Stimulated activated CD4-positive, alpha-beta T cell treated with anti-CD3 and anti-CD28 coated beads, Interleukin-12 subunit alpha, Interleukin-12 subunit beta, amount 100 ng/mL, for 48 hours (primary cell): ENCODE measurements around the gene INTS3.
"Not testable (repeated sequence)": the region's sequence is repeated elsewhere in the genome, so short reads cannot be mapped to it uniquely, and the experiment has no call there.

Experiments used
- DNase-seq, 3 donors: peaks; one replicate each; pipeline ENCODE4 v3.0.0-alpha.2; 2020; ENCODE audit warnings: low read depth in 2 of 3, low spot score in 1 of 3

Gene INTS3

DNA sequence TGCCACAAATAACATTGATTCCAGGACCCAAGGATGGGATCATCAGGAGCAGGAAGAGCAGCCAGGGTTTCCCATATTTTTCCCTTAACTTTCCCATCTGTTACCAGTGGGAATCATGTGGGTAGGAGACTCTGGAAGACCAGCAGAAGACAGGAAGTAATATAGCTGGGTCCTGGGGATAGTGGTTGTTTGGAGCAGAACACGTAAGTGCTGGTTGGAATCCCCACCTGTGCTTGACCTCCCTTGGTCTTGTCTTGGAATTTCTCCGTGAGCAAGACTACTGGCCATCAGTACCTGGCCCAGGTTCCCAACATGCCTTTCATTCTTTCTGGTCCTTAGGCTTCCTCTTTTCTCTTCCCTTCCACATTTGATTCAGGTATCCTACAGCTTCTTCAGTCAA is 26.4 kb downstream of the INTS3 start:
- DNase-seq = no peak

DNA sequence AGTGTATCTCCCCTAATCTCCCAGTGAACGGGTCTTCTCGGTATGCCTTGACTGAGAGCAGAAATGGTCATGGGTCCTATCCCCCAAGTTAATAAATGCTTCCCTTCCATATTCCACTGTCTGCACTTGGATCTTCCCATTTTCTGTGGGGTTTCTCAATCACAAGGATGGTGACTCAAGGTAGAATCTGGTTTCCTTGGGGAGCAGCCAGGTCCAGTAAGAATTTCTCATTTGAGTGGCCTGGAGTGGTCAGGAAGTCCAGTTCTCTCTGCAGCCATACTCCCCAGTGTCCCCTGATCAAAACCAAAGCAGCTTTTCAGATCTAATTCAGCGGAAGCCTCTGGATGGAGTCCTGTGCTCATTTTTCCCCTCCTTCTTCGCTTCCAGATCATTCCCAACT is 32.6 kb downstream of the INTS3 start:
- DNase-seq = no peak

DNA sequence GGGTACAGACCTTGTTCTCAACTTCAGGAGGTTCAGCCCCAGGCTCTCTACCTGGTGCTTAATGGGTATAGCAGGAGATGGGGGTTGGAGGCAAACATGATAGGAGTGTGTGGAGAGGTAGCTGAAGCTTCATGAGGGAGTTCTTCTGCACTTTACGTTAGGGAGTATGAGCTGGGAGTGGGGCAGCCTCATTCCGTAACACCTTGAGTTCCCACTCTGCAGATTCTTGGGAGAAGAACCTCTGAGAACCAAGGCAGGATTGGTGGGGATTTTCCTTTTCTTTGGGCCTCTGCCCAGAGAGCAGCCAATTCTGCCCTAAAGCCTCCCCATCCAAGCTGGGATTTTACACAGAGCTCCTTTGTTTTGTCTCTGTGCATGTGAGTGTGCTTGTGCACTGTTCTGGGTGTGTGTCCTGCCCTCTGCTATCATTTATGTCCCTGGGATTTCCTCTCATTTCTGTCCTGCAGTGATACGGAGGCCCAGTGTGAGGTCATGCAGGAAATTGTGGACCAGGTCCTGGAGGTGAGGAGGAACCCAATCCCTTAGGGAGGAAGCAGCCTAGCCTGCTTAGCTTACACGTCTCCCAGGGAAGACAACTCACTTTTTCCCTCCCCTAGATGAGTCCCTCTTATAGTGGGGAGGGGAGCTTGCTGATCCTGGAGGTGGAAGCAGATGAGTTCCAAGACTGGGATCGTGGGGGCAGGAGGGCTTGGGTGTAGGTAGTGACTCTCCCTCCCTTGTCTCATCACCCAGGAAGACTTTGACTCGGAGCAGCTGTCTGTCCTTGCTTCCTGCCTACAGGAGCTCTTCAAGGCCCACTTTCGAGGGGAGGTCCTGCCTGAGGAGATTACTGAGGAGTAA is 35.7 kb downstream of the INTS3 start:
- DNase-seq = no peak

DNA sequence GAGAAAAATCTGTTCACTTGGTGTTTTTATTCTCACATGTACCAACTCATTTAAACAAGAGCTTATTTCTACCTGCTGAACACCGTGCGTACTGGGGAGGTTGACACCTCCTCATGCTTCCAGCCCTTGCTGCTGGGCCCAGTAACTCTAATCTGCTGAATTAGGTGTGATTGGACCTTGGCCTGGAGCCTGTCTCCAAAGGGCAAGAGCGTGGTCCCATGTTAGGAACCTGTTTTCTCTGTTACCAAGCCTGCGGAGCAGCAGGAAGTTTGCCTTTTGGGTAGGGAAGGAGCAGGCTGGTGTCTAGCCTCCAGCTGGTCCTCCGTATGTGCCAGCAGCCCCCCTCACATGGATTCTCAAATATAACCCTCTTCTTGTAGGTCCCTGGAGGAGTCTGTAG is 36.5 kb downstream of the INTS3 start:
- DNase-seq = no peak

DNA sequence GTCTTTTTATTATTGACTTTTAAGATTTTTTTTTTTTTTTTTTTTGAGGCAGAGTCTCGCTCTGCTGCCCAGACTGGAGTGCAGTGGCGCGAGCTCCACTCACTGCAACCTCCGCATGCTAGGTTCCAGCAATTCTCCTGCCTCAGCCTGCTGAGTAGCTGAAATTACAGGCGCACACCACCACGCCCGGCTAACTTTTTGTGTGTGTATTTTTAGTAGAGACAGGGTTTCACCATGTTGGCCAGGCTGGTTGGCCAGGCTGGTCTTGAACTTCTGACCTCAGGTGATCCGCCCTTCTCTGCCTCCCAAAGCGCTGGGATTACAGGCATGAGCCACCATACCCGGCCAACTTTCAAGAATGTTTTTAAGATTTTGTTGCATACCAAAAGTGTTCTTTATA is 38.8 kb downstream of the INTS3 start:
- not testable (repeated sequence) for DNase-seq

DNA sequence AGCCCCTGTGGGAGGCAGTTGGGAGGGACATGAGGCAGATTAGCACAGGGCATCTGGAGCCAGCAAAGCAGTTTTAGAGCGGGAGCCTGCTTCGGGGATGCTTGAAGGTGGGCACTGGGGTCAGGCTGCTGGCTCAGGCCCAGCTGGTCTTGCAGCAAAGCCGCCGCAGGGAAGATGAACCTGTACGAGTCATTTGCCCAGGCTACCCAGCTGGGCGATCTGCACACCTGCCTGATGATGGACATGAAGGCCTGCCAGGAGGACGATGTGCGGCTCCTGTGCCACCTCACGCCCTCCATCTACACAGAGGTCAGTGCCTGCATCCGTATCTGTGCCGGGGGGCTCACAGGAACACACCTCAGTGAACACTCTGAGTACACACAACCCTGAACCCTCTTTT is 39.7 kb downstream of the INTS3 start:
- no peak for DNase-seq

DNA sequence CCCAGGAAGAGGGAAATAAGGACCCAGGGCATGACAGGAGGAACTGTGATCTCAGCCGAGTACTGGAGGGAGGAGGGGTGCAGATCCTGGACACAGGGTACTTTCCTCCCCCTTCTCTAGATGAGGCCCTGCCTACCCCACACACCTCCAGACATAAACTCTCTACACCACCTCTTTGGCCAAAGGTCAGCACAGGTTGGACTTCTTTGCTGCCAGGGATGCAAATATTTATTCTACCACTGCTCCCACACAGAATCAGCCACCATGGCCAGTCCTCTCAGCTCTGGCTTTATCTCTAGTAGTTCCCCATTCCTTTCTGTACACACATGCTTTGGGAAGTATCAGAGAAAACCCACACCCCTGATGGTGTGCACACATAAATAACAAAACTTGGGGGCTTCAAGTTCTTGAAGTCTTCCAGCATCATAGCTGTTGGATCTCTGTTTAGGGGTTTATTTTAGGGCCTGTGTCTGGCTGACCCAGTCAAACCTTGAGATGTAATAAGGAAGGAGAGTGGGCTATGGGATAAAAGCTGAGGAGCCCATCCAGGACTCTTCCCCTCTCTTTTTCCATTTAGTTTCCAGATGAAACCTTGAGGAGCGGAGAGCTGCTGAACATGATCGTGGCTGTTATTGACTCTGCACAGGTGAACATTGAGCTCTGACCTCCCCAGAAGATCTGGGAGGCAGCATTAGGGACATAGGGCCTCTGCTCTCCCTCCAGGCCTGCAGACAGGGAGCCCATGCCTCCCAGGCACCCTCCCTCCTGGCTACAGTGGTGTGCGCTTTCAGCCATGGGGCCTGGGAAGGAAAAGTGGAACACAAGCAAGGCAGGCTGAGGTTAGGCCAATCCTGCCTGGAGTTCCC is 40.7 kb downstream of the INTS3 start:
- no peak for DNase-seq

DNA sequence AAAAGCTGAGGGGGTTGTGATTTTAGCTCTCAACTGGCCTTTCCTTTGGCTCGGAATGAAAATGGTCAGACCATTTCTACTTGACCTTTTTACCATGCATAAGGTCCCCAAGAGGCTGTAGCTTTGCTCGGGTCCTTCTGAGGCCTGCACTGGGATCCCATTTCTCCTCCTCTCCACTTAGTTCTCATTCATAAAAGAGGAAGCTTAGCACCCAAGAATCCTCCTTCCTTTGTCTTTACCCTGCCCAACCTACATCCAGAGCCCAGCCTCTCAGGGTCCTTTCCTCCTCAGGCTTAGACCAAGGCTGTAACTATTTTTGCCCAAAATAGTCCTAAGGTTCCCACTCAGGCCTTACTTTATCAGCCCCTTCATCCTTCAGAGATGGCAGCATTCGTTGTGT is 41.4 kb downstream of the INTS3 start:
- DNase-seq = no peak

DNA sequence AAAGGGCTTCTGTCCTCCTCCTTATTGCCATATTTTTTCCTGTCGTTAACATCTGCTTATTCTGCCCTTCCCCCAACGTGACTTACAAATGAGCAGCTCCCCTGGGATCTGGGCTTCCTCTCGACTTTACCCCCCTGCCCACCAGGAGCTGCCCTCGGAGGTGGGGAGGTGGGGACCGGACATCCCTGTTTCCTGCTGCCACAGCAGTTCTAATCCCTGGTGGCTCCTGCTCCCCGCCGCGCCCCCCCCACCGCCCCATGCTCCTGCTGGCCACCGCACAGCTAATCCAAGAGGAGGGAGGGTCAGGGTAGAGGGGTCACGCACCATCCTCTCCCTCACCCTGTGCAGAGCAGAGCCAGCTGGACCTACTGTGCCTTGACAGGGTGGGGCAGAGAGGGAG is 42.9 kb downstream of the INTS3 start:
- no peak for DNase-seq

DNA sequence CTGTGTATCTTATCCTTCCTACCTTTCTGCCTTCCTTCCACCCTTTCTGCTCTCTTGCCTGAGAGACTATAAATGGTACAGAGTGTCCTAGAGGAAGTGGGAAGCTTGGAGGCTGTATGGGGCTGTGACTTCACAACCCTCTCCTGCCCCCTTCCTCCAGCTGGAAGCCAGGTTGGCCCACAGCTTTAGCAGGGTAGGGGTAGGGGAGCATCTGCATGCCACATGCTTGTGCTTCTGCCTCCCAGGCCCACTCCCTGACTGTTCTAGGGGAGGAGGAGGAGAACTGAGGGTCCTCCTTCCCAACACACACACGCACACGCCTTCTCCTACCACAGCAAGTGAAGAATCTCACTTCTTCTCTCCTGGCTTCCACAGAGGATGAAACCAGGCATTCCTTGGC is 43.4 kb downstream of the INTS3 start:
- no peak for DNase-seq

DNA sequence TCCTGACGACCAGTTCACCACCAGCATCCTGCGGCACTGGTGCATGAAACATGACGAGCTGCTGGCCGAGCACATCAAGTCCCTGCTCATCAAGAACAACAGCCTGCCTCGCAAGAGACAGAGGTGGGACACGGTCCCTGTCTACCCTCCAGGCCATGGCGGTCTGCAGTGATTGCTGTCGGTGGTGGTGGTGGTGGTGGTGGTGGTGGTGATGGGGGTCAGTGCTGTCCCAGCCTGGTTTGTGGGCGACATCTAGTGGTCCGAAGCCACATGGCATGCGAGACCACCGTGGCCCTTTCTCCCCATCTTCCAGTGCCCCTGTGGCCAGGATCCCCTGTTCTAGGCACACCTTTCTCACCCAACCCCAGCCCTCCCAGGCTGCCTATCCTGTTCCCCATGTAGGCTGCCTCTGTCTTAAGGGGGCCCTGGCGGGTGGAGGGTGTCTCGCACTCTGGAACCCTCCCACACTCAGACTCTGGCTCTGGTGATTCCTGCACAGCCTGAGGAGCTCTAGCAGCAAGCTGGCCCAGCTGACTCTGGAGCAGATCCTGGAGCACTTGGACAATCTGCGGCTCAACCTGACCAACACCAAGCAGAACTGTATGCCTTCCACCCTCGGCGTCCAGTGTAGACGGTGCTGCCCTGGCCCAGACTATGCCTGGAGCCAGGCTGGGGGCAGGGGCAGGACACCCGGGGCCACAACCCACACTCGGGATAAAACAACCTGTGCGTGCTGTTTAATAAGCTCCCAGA is 44.2 kb downstream of the INTS3 start:
- DNase-seq = no peak

DNA sequence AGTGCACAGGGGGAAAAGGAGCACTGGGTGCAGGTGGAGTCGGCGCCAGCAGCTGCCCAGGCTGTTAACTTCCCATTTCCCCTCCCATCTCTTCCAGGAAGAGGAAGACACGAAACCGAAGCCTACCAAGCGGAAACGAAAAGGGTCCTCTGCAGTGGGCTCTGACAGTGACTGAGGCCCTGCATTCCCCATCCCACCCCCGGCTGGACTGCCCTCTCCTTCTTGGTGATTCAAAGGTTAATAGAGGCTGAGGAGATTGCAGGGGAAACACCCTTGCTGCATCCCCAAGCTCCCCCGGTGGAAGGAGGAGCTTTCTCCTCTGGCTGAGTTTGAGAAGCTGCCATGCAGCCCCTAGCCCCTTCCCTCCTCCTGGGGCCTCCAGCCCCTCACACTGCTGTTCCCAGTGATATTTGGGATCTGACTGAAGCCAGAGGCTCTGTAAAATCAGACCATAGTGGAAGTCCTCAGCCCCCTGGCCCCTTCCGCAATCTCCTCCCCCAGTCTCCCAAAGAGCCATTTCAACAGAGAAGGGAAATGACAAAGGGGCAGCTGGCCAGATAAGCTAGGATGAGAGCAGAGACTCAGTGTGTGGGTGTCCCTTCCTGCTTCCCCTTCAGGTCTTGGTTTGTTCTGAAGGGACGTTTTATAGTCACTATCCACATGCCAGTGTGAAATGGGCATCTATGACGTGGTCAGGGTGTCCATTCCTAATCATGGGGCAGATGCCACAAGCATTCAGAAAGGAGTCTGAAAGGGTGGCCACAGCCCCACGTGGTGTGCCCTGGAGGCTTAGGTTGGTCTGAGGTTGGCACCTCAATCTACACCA is 45.5 kb downstream of the INTS3 start:
- no peak for DNase-seq

DNA sequence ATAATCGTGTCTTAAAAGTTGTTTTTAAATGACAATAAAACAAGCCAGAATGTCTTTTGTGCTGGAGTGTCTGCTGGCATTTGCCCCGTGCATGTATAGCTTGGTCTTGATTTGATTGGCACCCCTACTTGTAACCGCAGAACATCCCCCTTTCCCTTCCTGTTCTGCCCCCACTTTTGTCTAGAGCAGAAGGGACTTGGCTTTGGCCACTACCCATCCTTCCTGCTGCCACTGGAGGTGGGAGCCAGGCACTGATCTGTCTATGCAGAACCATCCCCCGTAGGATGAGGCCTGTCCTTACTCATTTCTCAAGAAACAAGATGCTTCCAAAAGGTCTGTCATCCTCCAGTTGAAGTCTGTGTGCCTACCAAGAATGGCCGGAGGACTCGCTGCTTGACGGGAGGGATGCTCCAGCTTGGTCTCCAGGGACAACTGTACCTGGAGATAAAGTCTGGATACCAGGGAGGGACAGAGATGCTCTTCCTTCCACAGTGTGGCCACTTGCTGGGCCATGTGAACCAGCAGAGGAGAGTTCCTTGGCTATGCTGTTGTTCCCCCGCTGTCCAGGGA is 46.3 kb downstream of the INTS3 start:
- DNase-seq = no peak

DNA sequence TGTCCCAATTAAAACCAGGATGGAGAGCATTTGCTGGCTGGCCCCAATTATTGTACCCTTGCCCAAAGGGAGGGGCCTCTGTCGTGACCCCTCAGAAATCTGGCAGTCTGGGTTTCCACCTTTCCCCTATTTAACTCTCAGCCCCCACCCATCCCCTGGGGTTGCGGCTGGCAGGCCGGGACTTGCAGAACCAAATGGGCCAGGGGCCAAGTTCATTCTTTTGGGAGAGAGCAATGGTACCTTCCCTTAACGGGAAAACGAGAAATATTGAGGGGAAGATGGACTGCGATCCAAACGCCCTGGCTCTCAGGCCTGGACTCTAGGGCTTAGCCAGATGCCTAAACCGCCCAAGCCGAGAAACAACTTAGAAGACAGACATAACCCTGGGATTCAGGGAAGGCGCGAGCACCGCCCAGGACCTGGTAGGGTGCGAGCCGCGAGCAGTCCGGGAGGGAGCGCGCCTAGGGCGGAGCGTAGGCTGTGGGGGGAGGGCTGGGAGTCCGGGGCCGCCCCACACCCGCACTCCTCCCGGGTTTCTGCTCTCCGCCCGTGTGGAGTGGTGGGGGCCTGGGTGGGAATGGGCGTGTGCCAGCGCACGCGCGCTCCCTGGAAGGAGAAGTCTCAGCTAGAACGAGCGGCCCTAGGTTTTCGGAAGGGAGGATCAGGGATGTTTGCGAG is 47.1 kb downstream of the INTS3 start, which contains the start of gene SLC27A3:
Gene SLC27A3, plus strand, starts transcription at position 628 of the 678 bp plus-strand sequence. CDS start 91 bp downstream, outside the sequence.
- no peak for DNase-seq

DNA sequence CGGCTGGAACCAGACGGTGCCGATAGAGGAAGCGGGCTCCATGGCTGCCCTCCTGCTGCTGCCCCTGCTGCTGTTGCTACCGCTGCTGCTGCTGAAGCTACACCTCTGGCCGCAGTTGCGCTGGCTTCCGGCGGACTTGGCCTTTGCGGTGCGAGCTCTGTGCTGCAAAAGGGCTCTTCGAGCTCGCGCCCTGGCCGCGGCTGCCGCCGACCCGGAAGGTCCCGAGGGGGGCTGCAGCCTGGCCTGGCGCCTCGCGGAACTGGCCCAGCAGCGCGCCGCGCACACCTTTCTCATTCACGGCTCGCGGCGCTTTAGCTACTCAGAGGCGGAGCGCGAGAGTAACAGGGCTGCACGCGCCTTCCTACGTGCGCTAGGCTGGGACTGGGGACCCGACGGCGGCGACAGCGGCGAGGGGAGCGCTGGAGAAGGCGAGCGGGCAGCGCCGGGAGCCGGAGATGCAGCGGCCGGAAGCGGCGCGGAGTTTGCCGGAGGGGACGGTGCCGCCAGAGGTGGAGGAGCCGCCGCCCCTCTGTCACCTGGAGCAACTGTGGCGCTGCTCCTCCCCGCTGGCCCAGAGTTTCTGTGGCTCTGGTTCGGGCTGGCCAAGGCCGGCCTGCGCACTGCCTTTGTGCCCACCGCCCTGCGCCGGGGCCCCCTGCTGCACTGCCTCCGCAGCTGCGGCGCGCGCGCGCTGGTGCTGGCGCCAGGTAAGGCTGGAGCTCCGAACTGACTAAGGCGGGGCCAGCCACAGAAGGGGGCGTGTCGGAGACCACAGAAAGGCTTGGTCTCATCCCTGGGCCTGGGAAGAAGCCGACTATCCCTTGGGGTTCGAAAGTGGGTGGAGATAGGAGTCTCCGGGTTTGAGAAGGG is 47.8 kb downstream of the INTS3 start:
- DNase-seq = peak; percentile 23 to 51 (median 45)

DNA sequence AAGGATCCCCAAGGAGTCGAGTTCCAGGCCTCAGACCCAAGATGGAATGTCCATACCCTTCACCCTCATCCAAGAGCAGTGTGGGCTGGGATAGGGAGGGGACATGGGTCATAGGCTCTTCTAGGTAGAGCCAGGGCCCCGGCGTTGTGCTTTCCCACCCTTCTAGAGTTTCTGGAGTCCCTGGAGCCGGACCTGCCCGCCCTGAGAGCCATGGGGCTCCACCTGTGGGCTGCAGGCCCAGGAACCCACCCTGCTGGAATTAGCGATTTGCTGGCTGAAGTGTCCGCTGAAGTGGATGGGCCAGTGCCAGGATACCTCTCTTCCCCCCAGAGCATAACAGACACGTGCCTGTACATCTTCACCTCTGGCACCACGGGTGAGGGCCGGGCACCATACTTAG is 48.5 kb downstream of the INTS3 start:
- no peak for DNase-seq

DNA sequence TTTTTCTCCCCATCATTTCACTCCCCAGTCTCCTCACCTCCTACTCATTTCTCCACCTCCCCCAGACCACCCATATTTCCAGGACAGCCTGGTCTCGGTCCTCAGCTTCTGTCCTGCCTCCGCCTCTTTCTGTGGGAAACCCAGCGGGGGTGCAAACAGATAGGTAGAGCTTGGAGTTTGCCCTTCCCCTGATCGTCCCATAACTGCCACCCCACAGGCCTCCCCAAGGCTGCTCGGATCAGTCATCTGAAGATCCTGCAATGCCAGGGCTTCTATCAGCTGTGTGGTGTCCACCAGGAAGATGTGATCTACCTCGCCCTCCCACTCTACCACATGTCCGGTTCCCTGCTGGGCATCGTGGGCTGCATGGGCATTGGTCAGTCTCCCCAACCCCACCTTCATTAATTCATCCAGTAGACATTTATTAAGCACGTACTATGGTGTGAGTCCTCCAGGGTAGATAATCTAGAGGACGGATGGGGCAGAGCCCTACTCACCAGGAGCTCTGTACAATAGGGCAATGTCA is 49.1 kb downstream of the INTS3 start:
- no peak for DNase-seq

DNA sequence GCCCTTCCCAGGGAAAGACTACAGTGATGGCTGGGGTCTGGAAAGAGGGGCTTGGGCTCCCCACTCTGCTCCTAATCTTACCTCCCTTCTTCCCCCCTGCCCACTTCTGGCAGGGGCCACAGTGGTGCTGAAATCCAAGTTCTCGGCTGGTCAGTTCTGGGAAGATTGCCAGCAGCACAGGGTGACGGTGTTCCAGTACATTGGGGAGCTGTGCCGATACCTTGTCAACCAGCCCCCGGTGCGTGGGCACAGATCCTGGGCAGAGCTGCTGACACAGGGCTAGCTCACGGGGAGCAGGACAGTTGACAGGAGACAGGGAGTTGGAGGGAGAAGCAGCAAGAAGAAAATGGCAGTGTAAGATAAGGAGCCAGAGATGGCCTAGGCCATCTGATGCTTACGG is 49.8 kb downstream of the INTS3 start:
- no peak for DNase-seq
